Mucosa of descending colon (tissue), 3 donors: ENCODE results near the gene PAXIP1. TPM values are rescaled to one million over a fixed set of nuclear protein-coding genes. Genes with fewer than 3 reads are reported as not detected.

ENCODE experiments used
- ATAC-seq: fragments of 200-7000 bp; cut with Tn5 transposase; one replicate; pipeline ENCODE4 v1.9.1; 2020; ENCODE audit warnings: mild to moderate bottlenecking, moderate library complexity
- DNase-seq, 3 donors: peaks; one replicate each; pipeline ENCODE4 v3.0.0-alpha.2; 2020
- H3K36me3 ChIP-seq: fragments of 200-600 bp; one replicate; pipeline ENCODE4 v1.8.0; 2021; ENCODE audit warnings: low read depth, mild to moderate bottlenecking
- H3K4me1 ChIP-seq: fragments of 200-600 bp; one replicate; pipeline ENCODE4 v1.8.0; 2021; ENCODE audit warnings: low read depth, mild to moderate bottlenecking
- H3K4me3 ChIP-seq: fragments of 200-600 bp; one replicate; pipeline ENCODE4 v1.8.0; 2021; ENCODE audit warnings: mild to moderate bottlenecking
- H3K9me3 ChIP-seq: fragments of 200-600 bp; one replicate; pipeline ENCODE4 v1.8.0; 2021; ENCODE audit warnings: mild to moderate bottlenecking
- intact Hi-C, 2 donors: fragments of 100-400 bp; cut with DNase I in 1 of 2; cut with micrococcal nuclease in 1 of 2; formaldehyde crosslinking; loops; one replicate each; pipeline versions ENCODE4 v1.11.0 to v1.11.1; 2022; cut with DNase I, micrococcal nuclease
- total RNA-seq, 3 donors: library from RNA; stranded (reverse); fragmentation: NEBNext Ultra II Directional in 2 of 3; extraction: Animal tissue kit (Norgen Biotek cat#: 25700) in 2 of 3; gene quantifications; one replicate each; pipeline versions ENCODE4 v1.2.1 to v1.2.4, GENCODE V29; 2021 to 2023
- TF ChIP-seq, protein P1 (sequence below): fragments of 200-600 bp; IDR thresholded peaks from one replicate; pipeline ENCODE4 v1.8.0; 2022; ENCODE audit warnings: antibody characterized with exemption, mild to moderate bottlenecking
- donor health status: DM: no; HTN: no; CAD: no; lungs with moderate emphysema.
- donor health status: DM: no; HTN: no; CAD: no.
- donor health status: DM: no; HTN: yes; CAD: no.

The PAXIP1 gene
- total RNA-seq, 3 donors from 2014 or later, result 11.2 to 15.9 (median 11.5) TPM

DNA sequence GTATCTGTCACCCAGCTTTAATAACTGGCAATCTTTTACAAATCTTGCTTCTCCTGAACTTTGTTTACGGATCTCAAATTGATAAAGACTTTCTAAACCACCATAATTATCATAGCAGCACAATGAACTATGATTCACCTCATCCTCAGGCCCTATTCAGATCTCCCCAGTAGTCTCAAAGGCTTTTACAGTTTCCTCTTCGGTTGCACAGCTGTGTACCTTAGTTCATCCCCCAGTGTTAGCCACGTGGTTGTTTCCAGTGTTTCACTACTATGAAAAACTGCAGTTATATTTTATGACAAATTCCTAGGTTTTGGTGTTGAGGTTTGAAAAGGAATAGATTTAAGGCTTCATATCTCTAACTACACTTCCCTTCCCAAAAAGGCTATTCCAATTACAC lies 24.9 kb downstream of the PAXIP1 start:
- Histone ChIP-seq H3K9me3 (no peaks in the 10 kb centered on the region), H3K36me3 (no peaks in the 10 kb centered on the region), H3K4me3 (no peak overlapping the region), H3K4me1 (no peaks in the 10 kb centered on the region)
- TF ChIP-seq, protein P1, sequence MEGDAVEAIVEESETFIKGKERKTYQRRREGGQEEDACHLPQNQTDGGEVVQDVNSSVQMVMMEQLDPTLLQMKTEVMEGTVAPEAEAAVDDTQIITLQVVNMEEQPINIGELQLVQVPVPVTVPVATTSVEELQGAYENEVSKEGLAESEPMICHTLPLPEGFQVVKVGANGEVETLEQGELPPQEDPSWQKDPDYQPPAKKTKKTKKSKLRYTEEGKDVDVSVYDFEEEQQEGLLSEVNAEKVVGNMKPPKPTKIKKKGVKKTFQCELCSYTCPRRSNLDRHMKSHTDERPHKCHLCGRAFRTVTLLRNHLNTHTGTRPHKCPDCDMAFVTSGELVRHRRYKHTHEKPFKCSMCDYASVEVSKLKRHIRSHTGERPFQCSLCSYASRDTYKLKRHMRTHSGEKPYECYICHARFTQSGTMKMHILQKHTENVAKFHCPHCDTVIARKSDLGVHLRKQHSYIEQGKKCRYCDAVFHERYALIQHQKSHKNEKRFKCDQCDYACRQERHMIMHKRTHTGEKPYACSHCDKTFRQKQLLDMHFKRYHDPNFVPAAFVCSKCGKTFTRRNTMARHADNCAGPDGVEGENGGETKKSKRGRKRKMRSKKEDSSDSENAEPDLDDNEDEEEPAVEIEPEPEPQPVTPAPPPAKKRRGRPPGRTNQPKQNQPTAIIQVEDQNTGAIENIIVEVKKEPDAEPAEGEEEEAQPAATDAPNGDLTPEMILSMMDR, result no peak
- ATAC-seq (no peak), DNase-seq (no peak)
- intact Hi-C loops, result no loop called here

DNA sequence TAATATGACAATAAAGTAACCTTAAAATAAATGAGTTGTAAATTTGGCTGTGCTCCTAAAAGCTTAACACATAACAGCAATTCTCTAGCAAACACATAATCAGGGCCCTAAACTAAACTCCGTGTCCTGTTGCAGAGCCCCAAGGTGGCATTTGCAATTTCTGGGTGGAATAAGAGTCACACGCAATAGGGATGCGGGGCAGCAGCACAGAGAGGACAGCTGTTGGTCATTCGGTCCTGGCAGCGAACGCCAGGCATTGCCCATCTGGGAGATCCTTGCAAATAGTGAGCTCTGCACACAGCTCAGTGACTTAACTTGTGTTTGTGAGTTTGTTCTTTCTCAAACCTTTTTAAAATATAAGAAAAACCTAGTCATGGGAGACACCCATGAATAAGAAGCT lies 25.7 kb downstream of the PAXIP1 start:
- DNase-seq (no peak), ATAC-seq (no peak)
- intact Hi-C loops, result no loop called here
- no peak overlapping the region for H3K4me3 ChIP-seq
- H3K9me3 ChIP-seq, result no peaks in the 10 kb centered on the region
- no peaks in the 10 kb centered on the region for H3K4me1 ChIP-seq
- TF ChIP-seq, protein P1, result no peak
- no peaks in the 10 kb centered on the region for H3K36me3 ChIP-seq

DNA sequence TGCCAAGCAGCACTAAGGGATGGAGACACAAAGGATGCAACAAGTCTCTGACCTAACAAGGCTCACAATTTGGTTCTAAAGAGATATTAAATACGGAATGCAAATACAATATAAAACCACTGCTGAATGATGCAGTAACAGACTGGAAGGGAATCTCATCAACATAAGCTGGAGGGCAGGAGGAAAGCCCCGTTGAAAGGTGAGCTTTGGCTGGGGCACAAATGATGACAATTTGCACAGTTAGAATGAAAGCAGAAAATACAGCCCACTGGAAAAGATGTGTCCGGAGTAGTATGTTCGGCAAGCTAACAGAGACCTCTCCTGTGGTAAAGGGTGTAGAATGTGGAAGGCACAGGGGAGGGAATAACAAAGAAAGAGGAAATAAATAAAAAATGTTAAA lies 26.1 kb downstream of the PAXIP1 start:
- Histone ChIP-seq H3K36me3 (no peaks in the 10 kb centered on the region), H3K9me3 (no peaks in the 10 kb centered on the region), H3K4me1 (no peaks in the 10 kb centered on the region), H3K4me3 (no peak overlapping the region)
- no peak for ATAC-seq
- intact Hi-C loops, result no loop called here
- no peak for DNase-seq
- TF ChIP-seq, protein P1, result no peak

DNA sequence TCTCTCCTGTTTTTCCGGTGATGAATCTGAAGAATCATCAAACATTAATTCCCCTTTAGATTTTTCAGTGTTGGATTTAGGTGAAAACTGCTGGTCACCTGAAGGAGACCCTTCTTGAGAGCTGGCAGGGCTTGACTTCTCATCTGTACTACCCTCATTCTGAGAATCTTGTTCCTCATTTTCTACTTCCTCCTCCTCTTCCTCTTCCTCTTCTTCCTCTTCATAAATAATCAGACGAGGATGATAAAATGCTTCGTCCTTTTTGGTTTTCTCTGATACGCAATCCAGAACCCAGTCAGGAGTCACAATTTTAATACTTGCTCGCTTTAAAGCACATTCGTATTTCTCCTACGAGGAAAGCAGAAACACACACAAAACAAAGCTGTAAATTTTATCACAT lies 26.9 kb downstream of the PAXIP1 start:
- no peak for ATAC-seq
- intact Hi-C loops, result no loop called here

DNA sequence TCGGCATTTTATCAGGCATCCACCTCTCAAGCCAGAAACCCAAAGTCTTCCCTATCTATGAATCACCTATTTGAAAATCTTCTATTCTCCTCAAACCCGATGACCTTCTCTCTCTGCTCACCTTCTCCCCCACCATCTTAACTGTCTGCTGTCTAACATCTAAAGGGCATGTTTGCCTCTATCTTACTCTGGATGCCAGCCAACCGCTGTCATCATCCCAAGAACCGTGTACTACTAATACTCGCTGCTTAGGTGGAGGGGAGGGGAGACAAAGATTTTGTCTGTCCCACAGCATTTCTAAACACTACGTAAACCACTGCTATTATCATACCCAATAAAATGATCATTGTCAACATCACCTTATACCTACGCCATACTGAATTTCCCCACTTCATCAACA lies 29.5 kb downstream of the PAXIP1 start:
- DNase-seq, result no peak
- TF ChIP-seq, protein P1, result no peak
- Histone ChIP-seq H3K4me1 (no peaks in the 10 kb centered on the region), H3K36me3 (no peaks in the 10 kb centered on the region), H3K4me3 (no peak overlapping the region), H3K9me3 (no peaks in the 10 kb centered on the region)
- ATAC-seq, result no peak
- intact Hi-C loops, result no loop called here

More for the DNA sequence above, 26.9 kb downstream of the PAXIP1 start:
- Histone ChIP-seq H3K9me3 (no peaks in the 10 kb centered on the region), H3K36me3 (no peaks in the 10 kb centered on the region), H3K4me3 (no peak overlapping the region), H3K4me1 (no peaks in the 10 kb centered on the region)
- DNase-seq, result no peak
- TF ChIP-seq, protein P1, result no peak

DNA sequence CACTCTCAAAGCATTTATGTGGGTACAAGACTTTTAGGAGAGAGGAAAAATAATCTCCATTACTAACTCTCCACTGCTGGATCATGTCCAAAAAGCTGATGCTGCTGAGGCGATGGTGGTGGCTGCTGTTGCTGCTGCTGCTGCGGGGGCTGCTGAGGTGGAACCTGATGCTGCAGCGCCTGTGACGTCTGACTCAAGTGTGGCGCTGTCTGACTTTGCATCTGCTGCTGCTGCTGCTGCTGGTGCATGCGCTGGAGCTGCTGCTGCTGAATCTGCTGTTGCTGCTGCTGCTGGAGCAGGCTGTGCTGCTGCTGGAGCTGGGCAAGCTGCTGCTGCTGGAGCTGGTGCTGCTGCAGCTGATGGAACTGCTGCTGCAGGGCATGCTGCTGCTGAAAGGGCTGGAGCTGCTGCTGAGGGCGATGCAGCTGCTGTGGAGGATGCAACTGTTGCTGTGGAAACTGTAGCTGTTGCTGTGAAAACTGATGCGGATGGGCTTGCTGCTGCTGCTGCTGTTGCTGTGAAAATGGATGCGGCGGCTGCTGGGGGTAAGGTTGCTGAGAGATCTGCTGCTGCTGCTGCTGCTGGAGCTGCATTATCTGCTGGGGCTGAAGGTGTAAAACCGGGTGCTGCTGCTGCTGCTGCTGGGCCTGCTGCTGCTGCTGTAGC lies 34.5 kb downstream of the PAXIP1 start:
- Histone ChIP-seq H3K36me3 (no peaks in the 10 kb centered on the region), H3K4me1 (no peaks in the 10 kb centered on the region), H3K4me3 (no peak overlapping the region), H3K9me3 (no peaks in the 10 kb centered on the region)
- no peak for DNase-seq
- TF ChIP-seq, protein P1, result no peak
- ATAC-seq, result no peak
- intact Hi-C loops, result no loop called here
